Effector CD4-positive, alpha-beta T cell (primary cell): ENCODE results near the gene IL20.

Experiments
- DNase-seq: peaks from one replicate; pipeline ENCODE4 v3.0.0-alpha.2; 2020

The IL20 gene

DNA sequence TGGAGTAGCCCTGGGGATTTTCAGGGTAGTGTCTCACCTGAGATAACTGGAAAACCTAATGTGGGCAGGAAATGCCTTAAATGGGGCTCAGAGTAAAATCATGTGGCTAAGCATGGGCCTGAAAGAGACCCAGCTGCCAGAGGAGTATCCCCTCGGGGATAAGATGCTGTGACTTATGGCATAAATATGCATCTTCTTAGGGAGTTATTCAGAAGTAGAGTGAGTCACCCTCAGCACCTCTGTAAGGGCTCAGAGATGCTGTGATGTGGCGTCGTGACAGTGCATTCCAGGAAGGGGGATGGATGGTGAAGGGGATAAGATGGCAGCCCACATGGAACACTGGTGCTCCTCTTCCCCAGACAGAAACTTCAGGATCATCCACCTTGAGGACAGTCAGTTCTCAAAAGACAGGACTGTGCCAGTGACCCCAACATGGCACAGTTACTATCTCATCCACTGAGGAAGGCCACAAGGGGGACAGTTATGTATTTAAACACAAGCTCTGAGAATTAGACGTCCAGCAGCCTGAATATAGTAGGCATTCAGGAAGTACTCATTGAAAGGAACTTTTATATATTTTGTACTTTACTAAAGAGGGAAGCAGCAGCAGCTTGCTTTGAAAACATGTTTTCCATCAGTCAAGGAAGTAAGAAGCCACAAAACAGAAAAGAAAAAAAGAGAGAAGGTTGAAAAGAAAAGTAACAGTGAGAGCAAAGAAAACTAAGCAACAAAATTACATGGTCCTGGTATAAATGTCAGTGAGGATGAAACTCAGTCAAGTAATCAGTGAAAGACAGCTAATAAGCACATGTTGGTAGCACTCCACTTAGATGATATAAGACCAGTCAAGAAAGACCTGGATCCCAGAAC, 40.1 kb downstream of the IL20 start:
- DNase-seq: no peak

DNA sequence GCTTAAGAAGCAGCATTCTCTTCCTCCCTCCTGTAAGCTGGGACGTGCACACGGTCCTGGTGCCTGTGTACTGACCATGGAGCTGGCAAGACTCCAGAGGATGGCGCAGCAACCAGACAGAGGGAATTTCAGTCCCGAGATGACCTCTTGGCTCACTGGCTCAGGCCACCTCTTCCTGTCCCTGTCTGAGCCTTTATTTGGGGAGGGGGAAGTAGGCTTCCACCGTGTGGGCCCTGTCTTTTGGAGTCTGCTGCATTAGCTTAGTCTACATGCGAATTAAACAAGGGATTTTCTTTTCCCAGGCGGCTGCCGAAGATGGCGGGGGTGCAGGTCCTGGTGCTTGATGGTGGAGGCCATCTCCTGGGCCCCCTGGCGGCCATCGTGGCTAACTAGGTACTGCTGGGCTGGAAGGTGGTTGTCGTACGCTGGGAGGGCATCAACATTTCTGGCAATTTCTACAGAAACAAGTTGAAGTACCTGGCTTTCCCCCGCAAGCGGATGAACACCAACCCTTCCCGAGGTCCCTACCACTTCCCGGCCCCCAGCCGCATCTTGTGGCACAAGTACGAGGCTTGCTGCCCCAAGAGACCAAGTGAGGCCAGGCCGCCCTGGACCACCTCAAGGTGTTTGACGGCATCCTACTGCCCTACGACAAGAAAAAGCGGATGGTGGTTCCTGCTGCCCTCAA, 42.0 kb downstream of the IL20 start:
- no peak for DNase-seq

DNA sequence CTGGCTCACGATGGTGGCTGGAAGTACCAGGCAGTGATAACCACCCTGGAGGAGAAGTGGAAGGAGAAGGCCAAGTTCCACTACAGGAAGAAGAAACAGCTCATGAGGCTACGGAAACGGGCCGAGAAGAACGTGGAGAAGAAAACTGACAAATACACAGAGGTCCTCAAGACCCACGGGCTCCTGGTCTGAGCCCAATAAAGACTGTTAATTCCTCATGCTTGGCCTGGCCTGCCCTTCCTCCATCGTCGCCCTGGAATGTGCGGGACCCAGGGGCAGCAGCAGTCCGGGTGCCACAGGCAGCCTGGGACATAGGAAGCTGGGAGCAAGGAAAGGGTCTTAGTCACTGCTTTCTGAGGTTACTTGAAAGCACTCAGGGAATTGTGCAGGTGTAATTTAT, 42.6 kb downstream of the IL20 start:
- DNase-seq: no peak

DNA sequence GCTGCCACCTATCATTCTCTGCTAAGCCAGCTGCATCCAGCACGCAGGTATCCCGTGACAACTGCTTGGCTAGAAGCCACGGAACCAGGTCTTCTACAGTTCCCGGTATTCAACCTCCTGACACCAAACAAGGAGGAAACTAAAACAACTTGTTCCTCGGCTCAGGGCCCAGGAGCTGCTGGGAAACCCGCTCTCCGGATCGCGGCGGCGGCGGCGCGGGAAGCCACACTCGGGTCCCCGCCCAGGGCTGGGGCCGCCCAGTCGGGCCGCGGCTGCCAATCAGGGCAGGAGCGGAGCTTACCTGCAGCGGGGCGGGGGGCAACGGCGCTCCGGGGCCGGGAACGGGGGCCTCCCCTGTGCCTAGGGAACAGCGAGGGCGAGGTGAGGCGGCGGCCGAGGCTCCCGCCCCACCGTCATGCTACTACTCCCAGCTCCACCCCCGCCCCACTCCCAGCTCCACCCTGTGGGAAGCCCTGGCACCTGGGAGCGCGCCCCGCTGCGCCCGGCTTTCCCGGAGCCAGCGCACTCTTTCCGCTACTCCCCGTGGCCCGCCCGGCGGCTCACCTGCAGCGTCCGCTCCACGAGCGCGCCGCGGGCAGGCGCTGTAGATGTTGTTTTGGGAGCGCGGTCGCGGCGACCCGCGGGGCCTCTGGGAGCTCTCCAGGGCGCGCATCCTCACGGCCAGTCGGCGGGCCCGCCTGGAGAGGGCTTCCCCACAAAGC, 43.9 kb downstream of the IL20 start:
- peak; percentile 38 for DNase-seq

DNA sequence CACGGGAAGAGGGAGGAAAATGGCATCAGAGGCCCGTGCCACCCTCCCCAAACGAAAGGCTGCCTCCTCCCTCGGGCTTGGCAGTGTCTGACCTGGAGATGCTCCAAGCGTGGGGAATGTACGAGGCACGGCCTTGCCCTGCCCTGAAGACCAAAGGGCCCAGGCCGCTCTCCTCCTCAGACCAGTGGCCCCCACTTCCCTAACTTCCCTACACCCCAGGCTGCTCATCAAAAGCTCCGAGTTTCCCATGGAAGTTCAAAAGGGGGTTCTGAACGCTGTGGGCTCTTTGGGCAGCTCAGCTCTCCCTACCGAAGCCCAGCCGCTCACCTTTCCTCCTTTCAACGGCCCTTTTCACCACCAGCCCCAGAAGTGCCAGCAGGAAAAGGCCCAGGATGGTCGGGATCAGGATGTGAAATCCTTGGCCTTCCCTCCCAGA, 44.5 kb downstream of the IL20 start:
- DNase-seq: no peak

DNA sequence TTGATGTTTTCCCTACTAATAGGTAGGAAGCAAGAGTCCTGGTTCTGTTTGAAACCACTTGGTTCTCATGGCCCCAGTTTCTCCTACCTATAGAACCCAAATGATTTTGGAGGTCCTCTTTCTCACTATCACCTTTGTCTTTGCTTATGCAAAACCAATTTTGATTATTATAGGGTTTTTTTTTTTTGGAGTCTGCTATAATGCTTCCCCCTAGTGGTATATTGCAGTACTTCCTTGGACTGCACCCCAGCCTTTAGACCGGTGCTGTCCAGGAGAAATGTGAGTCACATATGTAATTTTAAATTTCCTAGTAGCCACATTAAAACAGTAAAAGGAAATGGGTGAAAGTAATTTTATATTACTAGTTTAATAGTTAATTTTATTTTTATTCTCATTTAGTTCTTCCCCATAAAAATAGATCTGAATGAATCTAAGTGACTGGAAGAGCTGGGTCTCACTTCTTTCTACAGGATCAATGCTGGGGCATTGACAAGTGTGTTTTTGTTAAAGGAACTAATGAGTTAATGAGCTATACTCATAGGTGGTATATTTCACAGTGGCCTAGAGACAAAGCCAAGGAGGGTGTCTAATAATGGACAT, 45.7 kb downstream of the IL20 start:
- DNase-seq: no peak

DNA sequence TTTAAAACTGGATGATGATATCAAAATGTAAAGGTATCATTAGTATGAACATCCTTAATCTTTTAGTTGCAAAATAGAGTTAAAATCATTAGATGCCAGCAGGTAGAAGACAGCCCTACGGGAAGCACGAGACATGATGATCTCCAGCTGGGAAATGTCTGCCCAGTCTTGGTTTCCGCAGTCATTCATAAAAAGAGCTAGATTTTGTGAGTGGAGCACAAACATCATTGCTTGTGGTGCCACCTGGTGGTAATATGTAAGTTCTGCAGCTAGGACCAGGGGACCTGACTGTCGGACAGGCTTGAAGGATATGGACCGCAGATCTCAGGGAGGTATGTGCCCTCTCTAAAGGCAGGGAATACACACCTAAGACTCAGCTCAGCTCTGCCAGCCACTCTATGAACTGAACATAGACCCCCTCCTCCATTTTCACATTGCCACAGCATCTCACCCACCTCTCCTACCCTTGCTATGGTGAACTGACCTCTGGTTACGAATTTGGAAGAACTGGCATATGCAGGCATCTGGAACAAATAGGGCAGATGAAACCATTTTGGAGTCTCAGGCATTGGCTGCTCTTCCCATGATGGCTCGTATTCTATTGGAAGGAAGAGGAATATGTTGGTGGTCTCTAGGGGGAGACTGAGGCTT, 47.1 kb downstream of the IL20 start:
- peak; percentile 50 for DNase-seq

DNA sequence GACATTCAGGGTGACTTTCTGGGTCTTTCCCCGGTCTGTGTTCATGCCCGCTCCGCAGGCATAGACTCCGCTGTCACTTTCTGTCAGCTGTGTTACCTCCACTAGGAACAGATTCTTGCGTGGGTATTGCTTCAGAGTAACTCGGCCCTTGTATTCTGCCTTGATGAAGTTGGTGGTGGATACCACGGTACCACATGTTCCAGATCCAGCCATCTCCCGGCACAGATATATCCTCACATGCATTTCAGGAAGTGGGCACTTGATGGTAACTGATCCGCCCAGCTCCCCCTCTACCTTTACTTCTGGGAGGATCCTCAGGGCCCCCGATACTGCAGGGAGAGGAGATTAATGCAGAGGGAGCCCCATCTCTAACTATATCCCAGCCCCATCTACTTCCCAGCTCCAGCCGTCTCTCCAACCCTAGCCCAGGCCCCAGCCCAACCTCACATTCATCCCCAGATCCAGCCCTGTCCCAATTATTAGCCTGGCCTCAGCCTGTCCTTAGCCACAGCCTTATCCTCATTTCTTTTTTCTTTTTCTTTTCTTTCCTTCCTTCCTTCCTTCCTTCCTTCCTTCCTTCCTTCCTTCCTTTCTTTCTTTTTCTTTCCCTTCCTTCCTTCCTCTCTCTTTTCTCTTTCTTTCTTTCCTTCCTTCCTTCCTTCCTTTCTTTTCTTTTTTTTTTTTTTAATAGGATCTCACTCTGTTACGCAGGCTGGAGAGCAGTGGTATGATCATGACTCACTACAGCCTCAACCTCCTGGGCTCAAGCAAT, 48.5 kb downstream of the IL20 start:
- DNase-seq: no peak

DNA sequence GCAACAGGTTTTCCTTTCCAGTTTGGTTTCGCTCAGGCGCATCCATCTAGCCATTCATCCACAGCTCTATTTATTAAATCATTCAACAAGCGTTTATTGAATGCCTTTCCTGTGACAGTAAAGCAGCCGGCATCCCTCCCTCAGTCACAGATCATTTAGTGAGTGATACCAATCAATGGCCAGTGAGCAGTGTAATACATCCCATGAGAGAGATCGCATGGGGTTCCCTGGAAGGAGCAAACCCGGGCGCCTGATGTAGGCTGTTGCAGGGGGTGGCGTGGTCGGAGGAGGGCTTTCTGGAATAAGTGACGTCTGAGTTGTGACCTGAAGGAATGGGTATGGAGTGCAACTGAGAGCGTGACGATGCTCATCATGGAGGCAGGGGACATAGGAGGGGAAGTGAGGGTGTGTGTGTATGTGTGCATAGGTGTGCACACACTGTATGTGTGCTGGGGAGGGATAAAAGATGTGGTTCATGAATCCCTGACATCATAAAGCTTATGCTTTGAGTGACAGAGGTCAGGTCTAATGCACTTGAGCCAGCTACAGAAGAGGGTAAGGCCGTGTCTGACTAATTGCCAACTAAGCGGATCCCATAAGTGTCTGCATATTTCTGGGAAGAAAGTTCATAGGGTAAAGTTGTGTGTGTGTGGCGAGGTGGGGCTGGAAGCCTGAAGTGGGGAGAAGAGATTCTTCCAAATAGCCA, 49.8 kb downstream of the IL20 start:
- DNase-seq: no peak

DNA sequence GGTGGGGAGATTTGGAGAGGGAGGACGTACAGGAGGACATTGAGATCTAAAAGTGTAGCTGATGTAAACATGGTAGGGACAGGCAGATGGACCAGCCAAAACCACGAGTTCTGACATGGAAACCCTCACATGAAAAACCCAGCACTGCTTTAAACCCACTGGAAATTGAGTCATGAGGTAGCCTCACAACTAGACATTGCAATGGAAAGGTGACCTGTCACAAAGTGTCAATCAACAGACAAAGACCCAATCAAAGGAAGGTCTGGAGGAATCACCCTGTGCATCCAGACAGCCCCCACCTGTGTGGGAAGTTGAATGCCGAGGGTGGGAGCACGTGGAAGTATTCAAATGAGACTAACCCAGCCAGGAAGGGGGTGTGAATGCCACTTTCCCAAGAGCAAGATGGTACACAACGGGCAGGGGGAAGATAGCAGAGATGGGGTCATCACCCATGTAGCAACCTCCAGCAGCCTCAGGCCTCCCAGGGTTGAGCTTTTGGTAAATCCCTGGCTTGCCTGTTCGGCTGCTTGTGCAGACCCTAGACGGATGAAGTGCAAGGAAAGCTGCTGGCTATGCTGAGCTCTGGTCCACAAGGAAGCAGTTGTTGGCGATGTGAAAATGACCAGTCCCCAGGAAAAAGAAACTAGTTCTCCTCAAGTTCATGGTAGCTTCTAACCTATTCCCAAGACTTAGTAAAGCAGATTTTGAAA, 50.7 kb downstream of the IL20 start:
- DNase-seq: no peak

DNA sequence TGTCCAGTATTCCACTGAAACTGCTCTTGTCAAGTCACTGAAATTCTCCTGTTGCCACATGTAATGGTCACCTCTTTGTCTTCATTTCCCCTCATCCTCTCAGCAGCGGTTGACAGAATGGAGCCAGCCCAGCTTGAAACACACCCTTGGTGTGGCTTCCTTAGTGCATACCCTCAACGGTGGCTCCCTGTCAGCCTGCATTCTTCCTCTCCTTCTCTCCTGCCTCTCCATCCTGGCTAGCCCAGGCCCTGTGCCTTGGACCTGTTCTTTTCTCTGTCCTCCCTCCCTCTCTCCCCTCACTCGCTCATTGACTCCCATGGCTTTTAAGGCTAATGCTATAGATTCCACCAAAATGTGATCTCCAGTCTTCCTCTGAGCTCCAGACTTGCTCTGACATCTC, 52.7 kb downstream of the IL20 start:
- no peak for DNase-seq
